G401 (cell line): ENCODE results near the gene KIAA0513. TPM values are rescaled to one million over a fixed set of nuclear protein-coding genes. Genes with fewer than 3 reads are reported as not detected.
A peak's percentile ranks its signal among the peaks of the same experiment; 100 is the strongest.
"Not testable (repeated sequence)": the region's sequence is repeated elsewhere in the genome, so short reads cannot be mapped to it uniquely, and the experiment has no call there.

Experiments used
- DNase-seq: peaks from one replicate; pipeline ENCODE4 v3.0.0-alpha.2; 2015; ENCODE audit warnings: low spot score
- in situ Hi-C: cut with HindIII; loops from 2 replicates; pipeline ENCODE4 v1.10.0; 2016; ENCODE audit warnings: low sequenced_read_pairs, mixed read lengths
- total RNA-seq: library from RNA; depleted of rRNA; stranded (reverse); fragments of >200 nt; shearing (Covaris generic); gene quantifications from 2 replicates; pipeline ENCODE4 v1.2.3, GENCODE V29; 2014

The KIAA0513 gene
- total RNA-seq, 1 experiment from 2014 or later: 10.5 TPM

DNA sequence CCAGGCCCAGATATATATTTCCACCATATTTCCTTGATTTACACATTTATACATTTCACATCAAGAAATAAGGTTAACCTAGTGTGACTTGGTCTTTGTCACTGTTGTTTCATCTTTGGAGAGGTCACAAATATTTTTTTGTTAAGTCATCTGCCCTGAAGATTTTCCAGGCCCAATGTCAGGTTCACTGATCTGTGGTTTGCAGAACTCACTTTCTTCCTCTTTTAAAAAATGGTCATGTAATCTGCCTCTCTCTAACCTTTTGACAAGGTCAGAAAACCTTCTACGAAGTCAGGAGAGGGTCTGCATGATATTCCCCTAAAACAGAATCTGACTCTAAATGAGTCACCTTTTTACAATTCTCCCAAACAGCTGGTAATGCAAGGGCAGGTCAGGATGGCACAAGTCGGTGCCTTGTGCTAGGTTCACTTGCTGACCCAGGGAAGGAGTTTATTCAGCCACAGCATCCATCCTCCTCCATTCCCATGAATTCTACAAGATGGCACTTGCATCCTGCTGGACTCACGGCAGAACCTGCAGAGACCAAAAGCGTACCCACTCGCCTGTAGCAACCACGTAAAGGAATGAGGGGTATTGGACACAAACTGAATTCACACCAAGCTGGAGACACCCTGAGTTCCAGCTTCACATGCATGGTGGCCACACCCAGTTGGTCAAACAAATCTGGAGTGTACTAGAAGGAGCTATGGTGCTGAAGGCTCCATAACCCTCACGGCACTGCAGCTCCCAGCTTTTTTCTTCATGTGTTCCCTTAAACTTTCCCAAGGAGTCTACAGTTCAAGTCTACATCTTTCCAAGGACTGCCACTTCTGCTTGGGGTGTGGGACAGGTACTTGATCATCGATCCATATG, 1.6 kb upstream of the KIAA0513 start:
- in situ Hi-C loops: no loop called here

DNA sequence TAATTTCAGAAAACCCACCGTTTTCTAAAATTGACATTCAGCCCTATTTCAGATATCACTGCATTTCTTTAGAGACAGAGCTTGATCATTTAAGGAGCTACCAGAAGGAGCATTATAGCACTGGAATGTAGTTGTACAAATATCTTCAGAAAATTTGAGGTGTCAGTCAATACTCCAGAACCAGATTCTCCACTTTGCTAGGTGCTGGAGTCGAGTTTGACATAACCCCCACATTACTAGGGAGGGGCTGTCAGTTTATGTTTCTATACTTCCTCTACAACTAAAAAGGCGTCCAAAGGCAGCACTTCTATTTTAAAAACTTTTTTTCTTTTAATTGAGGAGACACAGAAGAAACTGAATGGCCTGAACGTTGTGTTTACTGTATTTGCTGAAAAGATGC, 892 bp upstream of the KIAA0513 start:
- in situ Hi-C loops: no loop called here
- no peak for DNase-seq

More for the DNA sequence above, 1.6 kb upstream of the KIAA0513 start:
- DNase-seq: no peak

DNA sequence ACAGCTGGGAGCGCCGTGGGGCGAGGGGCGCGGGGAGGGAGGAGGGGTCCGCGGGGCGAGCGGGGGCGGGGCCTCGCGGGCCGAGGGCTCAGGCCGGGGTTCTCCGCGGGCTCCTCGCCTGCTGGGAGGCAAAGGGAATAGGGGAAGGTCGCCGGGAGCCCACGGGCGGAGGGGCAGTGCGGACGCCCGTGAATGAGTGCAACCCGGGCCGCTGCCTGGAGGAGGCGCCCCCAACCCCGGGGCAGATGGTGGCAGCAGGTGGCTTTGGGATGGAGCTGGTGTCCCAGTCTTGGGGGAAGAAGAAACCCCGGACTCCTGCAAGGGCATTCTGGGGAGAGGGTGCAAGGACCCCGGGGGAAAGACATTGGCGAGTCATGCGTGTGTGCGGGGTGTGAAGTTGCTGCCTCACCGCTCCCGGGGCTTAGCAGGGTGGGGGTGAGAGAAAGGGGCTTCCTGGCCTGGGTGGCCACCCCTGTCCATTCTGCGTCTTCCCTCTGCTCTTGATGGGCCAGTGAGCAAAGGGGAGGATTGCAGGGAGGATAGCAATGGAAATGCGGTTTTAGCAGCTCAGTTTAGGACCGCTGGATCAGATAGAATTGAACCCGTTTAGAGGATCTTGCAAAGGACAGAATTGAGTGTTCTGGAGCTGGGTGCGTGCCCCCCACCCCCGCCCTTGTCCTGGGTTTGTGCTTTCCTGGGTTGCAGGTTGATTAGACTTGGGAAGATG, 526 bp downstream of the KIAA0513 start:
- in situ Hi-C loops: no loop called here
- DNase-seq: no peak

DNA sequence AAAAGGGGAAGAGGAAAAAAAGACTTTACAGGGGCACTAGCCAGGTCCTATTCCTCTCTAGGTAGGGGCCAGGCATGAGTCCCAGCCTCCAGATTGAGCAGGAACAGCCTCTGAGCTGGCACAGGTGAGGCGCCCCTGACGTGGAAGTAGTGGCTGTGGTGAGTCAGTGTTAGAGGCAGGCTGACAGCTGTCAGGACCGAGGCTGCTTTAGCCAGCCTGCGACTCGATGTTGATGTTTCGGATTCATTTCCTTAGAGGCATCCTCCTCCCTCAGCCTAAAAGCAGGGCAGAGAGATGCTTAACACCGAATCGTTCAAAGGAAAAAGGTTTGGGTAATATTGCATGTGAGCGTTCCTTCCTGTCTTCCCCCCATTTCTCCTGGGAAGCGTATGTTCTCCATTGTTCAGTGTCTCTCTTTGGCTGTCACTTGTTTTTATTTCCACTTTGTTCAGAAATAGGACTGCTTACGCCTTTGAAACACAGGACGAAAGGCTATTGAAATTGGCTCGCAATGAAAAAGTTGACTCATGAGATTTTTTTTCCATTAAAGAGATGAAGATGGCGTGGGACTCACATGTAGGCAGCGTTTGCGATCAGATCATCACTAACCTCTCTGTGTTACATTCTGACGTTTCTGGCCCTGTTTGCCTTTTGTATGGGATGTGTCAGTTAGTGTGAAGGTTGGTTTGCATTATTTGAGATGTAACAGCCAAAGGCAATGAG, 1.3 kb downstream of the KIAA0513 start:
- peak; percentile 89 for DNase-seq
- in situ Hi-C loops: no loop called here

DNA sequence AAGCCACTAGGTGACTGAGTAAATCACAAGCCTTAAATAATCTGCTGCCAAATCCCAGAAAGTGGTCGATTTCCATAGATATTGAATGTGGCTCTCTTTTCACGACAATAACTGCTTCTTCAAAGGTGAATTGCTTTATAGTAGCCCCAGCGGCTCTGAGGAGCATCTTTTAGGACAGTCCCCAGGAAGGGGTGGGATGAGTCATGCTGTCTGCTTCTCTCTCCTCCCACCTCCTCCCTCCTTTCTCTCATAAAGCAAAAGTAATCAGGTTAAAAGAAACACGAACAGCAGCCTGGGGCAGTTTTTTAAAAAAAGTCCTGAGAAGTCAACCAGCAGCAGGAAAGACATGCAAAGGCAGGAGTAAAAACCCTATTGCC, 1.8 kb downstream of the KIAA0513 start:
- in situ Hi-C loops: no loop called here
- peak; percentile 80 for DNase-seq

DNA sequence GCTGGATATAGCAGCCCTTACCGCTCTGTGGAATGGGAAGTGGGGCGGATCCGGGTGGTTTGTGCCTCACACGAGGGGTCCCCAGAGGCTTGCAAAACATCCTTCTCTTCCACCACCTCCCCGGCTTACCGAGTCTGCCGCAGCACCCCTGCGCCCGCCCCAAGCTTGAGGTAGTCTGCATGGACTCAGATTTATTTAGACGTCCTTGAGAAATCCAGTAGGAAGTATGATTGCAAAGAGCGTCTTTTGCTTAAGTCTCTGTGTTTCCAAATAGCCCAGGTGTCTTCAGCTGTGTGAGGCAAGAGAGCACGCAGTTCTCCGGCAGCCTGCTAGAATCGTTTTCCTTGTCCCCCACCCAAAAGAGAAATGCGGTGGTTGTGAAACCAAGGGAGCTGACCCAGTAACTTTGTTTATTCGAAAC, 2.4 kb downstream of the KIAA0513 start:
- in situ Hi-C loops: no loop called here
- DNase-seq: no peak

DNA sequence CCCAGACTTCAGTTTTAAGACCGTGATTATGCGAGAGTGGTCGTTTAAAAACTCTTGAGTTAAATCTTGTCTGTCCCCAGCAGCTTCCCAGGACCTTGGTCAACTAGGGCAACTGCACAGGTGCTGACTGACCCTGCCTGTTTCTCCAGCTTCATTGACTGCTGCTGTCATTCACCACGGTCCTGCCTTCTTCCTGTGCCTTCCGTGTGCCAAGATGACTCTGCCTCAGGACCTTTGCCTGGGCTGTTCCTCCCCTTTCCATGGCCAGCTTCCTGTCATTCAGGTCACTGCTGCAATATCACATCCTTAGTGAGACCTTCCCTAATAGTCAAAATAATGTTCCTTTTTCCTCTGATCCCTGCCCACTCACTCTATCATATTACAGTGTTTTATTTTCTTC, 3.9 kb downstream of the KIAA0513 start:
- in situ Hi-C loops: no loop called here
- DNase-seq: no peak

DNA sequence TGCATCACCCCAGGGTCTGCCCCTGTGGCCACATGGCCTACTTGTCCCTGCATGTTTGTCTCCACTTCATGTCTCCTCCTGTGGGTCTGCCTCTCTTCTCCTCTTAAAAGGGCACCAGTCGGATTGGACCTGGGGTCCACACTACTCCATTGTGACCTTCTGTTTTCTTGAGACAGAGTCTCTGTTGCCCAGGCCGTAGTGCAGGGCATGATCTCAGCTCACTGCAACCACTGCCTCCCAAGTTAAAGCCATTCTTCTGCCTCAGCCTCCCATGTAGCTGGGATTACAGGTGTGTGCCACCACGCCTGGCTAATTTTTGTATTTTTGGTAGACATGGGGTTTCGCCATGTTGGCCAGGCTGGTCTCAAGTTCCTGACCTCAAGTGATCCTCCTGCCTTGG, 4.6 kb downstream of the KIAA0513 start:
- in situ Hi-C loops, DNase-seq: not testable (repeated sequence)

DNA sequence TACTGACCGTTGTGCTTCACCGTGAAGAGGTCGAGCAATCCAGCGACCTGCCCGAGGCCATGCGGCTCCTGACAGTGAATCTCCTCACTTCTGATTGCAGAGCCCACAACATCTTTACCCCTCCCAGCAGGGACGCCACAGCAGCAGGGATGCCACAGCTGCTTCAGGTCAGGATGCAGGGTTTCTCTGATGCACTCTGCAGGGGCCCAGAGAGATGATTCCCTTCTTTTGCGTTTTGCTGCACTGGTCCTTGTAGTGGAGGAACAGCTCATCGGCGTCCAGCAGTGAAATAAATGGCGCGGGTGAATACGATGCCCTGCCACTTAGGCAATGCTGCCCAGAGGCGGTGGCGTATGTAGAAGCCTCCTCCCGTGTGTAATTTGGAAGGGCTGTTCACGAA, 5.6 kb downstream of the KIAA0513 start:
- in situ Hi-C loops: no loop called here
- no peak for DNase-seq

DNA sequence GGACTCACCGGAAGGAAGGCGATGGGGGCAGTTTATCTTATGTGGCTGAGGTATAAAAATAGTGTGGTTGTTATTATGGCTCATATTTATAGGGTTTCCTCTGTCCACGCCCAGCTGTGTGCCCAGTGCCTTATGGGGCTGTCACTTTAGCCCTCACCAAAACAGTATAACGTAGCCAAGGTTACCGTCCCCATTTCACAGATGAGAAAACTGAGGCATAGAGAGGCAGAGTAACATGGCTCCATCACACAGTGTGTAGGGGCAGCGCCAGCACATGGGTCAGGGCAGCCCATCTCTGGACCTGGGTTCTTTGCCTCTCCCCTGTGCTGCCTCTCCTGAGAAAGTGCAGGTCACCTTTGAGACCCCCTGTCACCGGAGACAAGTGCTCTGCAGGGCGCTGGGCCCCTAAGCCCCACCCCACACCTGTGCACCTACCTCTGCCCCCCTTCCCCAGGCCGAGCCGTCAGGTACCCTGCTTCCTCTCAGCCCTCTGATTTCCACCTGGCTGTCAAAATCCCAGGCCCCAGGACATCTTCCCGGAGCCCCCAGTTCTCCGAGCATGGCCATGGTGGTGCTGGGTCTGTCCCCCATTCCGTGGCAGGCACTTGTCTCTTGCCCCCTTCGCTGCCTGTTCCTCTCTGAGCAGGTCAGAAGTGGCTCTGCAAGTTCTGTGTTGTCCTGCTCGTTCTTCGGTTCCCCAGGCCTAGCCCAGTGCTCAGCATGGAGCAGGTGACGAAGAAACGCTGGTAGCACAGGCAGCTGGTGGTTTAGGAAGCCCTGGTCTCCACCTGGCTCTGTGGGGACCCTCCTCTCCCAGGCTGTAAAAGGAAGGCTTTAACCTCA, 7.2 kb downstream of the KIAA0513 start:
- DNase-seq: no peak
- in situ Hi-C loops: no loop called here

DNA sequence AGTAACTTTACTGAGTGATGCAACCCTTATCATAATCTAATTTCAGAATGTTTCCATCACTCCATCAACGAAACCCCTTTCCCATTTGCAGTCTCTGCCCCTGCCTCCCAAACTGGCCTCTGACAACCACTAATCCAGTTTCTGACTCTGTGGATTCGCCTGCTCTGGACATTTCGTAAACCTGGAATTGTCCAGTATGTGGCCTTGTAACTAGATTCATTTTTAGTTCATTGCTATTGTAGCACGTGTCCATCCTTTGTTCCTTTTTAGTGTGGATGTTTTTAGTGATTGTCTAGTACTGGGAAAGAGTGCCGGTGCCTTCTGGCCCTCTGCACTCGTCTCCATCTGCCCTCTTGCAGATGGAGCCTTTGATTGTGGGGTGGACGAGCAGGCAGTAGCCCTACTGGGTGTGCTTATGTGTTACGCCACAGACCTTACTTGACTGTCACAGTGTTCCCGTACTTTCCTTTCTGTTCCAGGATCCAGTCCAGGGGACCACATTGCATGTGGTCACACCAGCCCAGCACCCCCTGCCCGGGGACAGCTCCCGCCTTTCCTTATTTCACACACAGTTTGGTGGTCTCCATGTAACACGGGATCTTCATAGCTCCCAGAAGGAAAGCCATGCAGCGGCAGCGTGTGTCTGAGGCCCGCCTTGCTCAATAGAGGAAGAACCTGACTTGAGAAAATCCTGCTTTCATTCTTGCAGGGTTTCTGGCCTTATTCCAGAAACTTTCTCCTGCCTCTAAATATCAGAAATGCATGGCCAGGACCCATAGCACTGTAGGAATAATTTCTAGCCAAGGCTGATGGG, 8.8 kb downstream of the KIAA0513 start:
- in situ Hi-C loops: no loop called here
- DNase-seq: peak; percentile 65

DNA sequence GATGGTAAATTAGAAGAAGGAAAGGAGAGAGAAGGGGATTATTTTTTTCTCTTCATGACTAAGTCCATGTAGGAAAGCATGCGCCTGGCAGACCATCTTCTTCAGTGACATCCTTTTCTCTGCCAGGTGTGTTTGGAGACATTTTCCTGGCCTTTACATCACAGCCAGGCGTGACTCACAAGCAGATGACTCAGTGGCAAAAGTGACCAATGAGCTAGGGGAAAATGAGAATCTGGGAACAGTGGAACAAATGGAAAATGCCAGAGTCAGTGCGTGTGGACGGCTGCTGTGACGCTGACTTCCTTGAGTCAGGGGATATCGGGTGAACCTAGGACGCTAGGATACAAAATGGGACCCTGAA, 9.4 kb downstream of the KIAA0513 start:
- peak; percentile 70 for DNase-seq
- in situ Hi-C loops: no loop called here

DNA sequence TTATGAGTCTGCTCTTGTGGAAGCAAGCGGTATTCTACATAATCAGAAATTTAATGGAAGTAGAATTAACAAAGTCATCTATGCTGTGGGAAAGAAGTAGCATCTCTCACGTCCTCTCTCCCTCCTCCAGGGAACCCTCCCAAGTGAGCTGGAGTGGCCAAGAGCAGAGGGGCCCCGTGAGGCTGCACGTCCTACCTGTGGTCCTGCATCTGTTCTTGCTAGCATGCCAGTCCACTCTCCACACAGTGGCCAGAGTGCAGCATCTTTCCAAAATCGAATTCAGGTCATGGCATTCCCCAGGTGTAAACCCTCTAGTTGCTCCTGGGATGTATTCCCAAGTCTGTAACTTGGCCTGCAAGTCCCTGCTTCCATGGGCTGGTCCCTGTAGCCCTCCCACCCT, 10.1 kb downstream of the KIAA0513 start:
- no peak for DNase-seq
- in situ Hi-C loops: no loop called here

DNA sequence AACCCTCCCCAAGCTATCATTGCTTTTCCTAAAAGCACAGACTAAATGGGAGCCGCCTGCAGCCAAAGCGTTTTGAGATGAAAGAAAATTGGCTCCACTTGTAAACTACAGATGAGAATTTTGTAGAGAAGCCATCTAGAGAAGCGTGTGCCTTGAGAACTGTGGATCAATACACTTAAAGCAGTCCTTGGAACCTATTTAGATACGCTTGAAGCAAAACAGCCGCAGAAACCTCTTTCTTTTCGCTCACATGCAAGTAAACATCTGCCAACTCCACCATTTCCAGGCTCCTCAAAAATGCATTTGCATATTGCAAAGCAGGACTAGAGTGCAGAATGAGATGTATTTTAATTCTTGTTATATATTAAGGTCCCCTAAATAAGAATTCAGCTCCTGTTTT, 13.1 kb downstream of the KIAA0513 start:
- in situ Hi-C loops: no loop called here
- DNase-seq: no peak

DNA sequence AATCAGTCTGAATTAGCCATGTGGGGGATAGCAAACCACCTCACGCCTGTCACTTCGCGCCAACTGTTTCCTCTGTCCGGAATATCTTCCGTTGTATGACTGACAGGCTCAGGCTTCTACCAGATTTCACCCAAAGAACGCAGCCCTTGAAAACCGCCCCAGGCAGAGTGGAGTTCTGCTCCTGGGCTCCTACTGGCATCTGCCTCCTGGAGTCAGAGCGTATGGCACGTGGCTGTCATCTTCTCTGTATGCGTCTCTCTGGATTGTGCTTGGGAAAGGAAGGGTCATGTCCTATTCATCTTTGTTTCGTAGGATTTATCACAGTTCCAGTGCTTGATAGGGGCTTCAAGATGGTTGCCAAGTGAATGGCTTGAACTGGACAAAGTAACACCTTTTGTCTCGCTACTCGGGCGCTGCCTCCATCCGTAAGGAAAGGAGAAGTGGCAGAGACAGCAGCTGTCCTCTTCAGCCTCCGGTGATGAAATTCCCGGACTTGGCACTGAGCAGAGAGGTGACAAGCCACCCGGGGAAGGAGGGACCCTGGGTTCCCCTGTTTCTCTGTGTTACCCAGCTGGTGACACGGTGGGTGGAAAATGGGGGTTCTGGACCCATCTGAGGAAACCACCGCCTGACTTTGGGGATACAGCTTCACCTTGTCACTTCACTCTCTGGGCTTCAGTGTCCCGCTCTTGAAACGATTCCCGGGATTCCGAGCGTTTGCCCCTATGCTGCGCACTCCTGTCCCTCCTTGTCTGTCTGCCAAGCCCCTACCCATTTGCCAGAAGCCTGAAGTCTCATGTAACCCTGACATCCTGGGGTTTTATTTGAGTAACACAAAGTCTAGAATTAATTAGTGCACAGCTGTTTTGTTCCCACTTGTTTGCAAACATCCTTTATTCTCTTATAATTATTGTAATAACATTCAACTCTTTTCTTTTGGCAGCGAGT, 13.9 kb downstream of the KIAA0513 start:
- DNase-seq: peak; percentile 75
- in situ Hi-C loops: no loop called here

DNA sequence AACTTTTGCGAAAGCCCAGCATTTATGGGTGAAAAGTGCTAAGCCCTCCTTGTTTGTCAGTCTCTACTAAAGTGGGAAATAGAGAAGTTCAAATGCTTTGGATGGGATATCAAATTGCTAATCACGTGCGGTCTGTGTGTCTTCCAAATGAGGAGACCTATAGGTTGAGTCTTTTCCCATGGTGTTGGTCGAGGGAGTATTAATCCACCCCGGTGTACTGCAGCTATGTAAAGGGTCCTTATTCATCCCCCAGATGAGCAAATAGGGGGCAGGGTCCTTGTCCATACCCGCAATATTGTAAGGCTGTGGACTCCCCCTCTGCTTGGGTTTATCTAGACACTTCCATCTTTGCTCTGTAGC, 14.6 kb downstream of the KIAA0513 start:
- no peak for DNase-seq
- in situ Hi-C loops: no loop called here

DNA sequence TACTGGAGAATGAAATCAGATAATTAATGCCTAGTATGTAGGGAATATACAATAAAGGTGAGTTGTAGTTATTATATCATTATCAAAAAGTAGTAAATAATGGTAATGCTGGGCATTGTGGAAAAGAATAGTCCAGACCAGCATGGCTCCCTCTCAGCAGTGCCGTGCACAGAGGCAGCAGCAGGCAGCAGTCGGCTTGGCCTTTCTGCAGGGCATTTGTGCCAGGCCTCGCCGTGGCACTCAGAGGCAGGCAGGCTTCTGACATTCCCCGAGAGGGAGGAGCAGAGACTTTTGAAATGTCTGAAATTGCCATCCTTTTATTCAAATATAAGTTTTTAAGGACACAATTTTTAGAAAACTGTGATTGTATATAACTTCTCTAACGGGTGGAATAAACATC, 15.0 kb downstream of the KIAA0513 start:
- in situ Hi-C loops: no loop called here

More for the DNA sequence above, 15.0 kb downstream of the KIAA0513 start:
- peak; percentile 90 for DNase-seq
